Neural progenitor cell (in vitro differentiated cells): Measurements from ENCODE around the gene INTS15. TPM values are rescaled to one million over a fixed set of nuclear protein-coding genes. Genes with fewer than 3 reads are reported as not detected.

Source experiments
- DNase-seq: peaks from one replicate; pipeline ENCODE4 v3.0.0-alpha.2; 2016; ENCODE audit warnings: low spot score
- H2AFZ ChIP-seq: fragments of 200-600 bp; sonication (generic); replicated peaks from 2 replicates; pipeline ENCODE4 v1.6.1; 2016; ENCODE audit warnings: antibody characterized with exemption
- H3F3A ChIP-seq: fragments of 200-600 bp; sonication (generic); 2 replicates; pipeline ENCODE4 v1.6.1; 2016; ENCODE audit warnings: antibody characterized with exemption, low read depth
- H3K27ac ChIP-seq: fragments of 200-600 bp; sonication (generic); 2 replicates; pipeline ENCODE4 v1.5.1; 2016; ENCODE audit warnings: mild to moderate bottlenecking
- H3K27me3 ChIP-seq: fragments of 200-600 bp; sonication (generic); 2 replicates; pipeline ENCODE4 v1.6.1; 2016; ENCODE audit warnings: mild to moderate bottlenecking, moderate library complexity
- H3K36me3 ChIP-seq: fragments of 200-600 bp; sonication (generic); 2 replicates; pipeline ENCODE4 v1.5.1; 2016
- H3K4me1 ChIP-seq: fragments of 200-600 bp; sonication (generic); 2 replicates; pipeline ENCODE4 v1.6.1; 2016; ENCODE audit warnings: mixed run types
- H3K4me2 ChIP-seq: fragments of 200-600 bp; sonication (generic); 2 replicates; pipeline ENCODE4 v1.6.1; 2016
- H3K4me3 ChIP-seq: fragments of 200-600 bp; sonication (generic); 2 replicates; pipeline ENCODE4 v1.5.1; 2016
- H3K79me2 ChIP-seq: fragments of 200-600 bp; sonication (generic); 2 replicates; pipeline ENCODE4 v1.6.1; 2016; ENCODE audit warnings: low read depth
- H3K9ac ChIP-seq: fragments of 200-600 bp; sonication (generic); 2 replicates; pipeline ENCODE4 v1.6.1; 2016
- H3K9me3 ChIP-seq: fragments of 200-600 bp; sonication (generic); 2 replicates; pipeline ENCODE4 v1.5.1; 2016; ENCODE audit warnings: low read depth
- H4K20me1 ChIP-seq: fragments of 200-600 bp; sonication (generic); 2 replicates; pipeline ENCODE4 v1.6.1; 2016; ENCODE audit warnings: low read depth
- H3K27ac Mint-ChIP-seq: 3 replicates; pipeline ENCODE4 v1.8.0; 2021; ENCODE audit warnings: mixed read lengths
- H3K27me3 Mint-ChIP-seq: 2 replicates; pipeline ENCODE4 v1.8.0; 2022; ENCODE audit warnings: low read depth, mild to moderate bottlenecking, inconsistent platforms, moderate library complexity, mixed read lengths; ENCODE audit not compliant: insufficient read depth
- H3K36me3 Mint-ChIP-seq: 3 replicates; pipeline ENCODE4 v1.8.0; 2021; ENCODE audit warnings: mixed read lengths
- H3K4me1 Mint-ChIP-seq: 3 replicates; pipeline ENCODE4 v1.8.0; 2021; ENCODE audit warnings: mixed read lengths
- H3K4me3 Mint-ChIP-seq: 3 replicates; pipeline ENCODE4 v1.8.0; 2021; ENCODE audit warnings: mild to moderate bottlenecking, moderate library complexity, mixed read lengths
- H3K9me3 Mint-ChIP-seq: 3 replicates; pipeline ENCODE4 v1.8.0; 2020; ENCODE audit warnings: mixed read lengths
- EZH2 ChIP-seq: fragments of 200-600 bp; sonication (generic); IDR thresholded peaks from 2 replicates; pipeline ENCODE4 v1.6.1; 2017; ENCODE audit warnings: antibody characterized with exemption, mild to moderate bottlenecking, moderate library complexity
- EZH2phosphoT487 ChIP-seq: fragments of 200-600 bp; sonication (generic); IDR thresholded peaks from 2 replicates; pipeline ENCODE4 v1.6.1; 2017; ENCODE audit warnings: antibody characterized with exemption
- total RNA-seq: library from RNA; depleted of rRNA; stranded (reverse); fragments of >200 nt; gene quantifications from 2 replicates; pipeline ENCODE4 v1.2.3, GENCODE V29; 2015; ENCODE audit warnings: low replicate concordance
- TF ChIP-seq, protein P1 (sequence below): fragments of 200-600 bp; sonication (generic); IDR thresholded peaks from 2 replicates; pipeline ENCODE4 v1.5.1; 2017; ENCODE audit warnings: antibody characterized with exemption, mild to moderate bottlenecking

The INTS15 gene
- total RNA-seq, 1 donor from 2014 or later, result 13.7 TPM

DNA sequence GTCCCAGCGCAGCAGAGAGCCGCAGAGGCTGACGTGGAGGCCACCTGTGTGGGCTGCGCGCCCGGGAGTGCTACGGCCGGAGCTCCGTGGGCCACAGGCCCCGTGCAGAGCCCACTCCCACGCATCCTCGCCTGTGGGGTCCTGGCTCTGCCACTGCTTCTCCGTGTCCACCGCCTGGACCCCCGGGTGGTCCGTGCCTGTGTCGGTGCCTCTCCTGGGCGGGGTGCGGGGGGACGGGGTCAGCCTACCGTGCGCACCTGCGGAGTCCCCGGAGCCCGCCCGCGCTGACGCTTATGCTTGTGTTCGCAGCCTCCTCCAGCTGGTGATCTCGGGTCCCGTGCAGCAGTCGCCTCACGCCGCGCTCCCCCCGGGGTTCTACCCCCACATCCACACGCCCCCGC is 17.8 kb downstream of the INTS15 start:
- Histone ChIP-seq H3K79me2 (no peaks in the 10 kb centered on the region), H2AFZ (no peak overlapping the region), H3K4me1 (no peaks in the 10 kb centered on the region), H3K9ac (no peak overlapping the region), H3K36me3 (no peaks in the 10 kb centered on the region), H3K27ac (no peak overlapping the region), H3F3A (no peaks in the 10 kb centered on the region), H3K9me3 (no peaks in the 10 kb centered on the region), H3K4me2 (no peak overlapping the region), H3K27me3 (no peaks in the 10 kb centered on the region), H3K4me3 (no peak overlapping the region), H4K20me1 (no peaks in the 10 kb centered on the region)
- TF ChIP-seq EZH2, result no peak
- TF ChIP-seq, protein P1, sequence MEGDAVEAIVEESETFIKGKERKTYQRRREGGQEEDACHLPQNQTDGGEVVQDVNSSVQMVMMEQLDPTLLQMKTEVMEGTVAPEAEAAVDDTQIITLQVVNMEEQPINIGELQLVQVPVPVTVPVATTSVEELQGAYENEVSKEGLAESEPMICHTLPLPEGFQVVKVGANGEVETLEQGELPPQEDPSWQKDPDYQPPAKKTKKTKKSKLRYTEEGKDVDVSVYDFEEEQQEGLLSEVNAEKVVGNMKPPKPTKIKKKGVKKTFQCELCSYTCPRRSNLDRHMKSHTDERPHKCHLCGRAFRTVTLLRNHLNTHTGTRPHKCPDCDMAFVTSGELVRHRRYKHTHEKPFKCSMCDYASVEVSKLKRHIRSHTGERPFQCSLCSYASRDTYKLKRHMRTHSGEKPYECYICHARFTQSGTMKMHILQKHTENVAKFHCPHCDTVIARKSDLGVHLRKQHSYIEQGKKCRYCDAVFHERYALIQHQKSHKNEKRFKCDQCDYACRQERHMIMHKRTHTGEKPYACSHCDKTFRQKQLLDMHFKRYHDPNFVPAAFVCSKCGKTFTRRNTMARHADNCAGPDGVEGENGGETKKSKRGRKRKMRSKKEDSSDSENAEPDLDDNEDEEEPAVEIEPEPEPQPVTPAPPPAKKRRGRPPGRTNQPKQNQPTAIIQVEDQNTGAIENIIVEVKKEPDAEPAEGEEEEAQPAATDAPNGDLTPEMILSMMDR, result no peak
- TF ChIP-seq EZH2phosphoT487, result no peak
- no peak overlapping the region for H3K27ac Mint-ChIP-seq
- no peaks in the 10 kb centered on the region for H3K9me3 Mint-ChIP-seq
- peaks cover 5% of the 10 kb centered on the region for H3K36me3 Mint-ChIP-seq
- H3K4me3 Mint-ChIP-seq, result no peak overlapping the region
- DNase-seq, result no peak
- no peaks in the 10 kb centered on the region for H3K4me1 Mint-ChIP-seq
- peaks cover under 1% of the 10 kb centered on the region for H3K27me3 Mint-ChIP-seq

DNA sequence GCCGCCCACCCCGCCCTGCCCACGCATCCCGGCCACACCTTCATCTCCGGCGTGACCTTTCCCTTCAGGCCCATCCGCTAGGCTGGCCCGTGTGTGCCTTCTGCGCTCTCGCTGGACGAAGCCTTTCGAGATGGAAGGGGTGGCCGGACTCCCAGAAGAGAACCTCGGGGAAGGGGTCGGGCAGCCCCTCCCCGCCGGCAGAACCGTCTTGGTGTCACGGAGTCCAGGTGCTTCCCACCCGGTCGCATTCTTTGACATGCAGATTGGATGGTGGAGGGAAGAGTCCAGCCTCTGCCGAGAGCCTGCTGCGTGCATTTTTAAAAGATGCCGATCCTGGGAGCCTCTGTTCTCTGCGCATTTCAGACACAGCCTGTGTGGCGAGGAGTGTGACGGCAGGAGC is 18.3 kb downstream of the INTS15 start:
- H3K36me3 ChIP-seq, result no peaks in the 10 kb centered on the region
- TF ChIP-seq, protein P1, result no peak
- TF ChIP-seq EZH2phosphoT487, result no peak
- TF ChIP-seq EZH2, result no peak
- no peak overlapping the region for H3K4me3 Mint-ChIP-seq
- H3F3A ChIP-seq, result no peaks in the 10 kb centered on the region
- H3K27ac Mint-ChIP-seq, result no peak overlapping the region
- no peaks in the 10 kb centered on the region for H4K20me1 ChIP-seq
- no peaks in the 10 kb centered on the region for H3K4me1 ChIP-seq
- H3K4me3 ChIP-seq, result no peak overlapping the region
- no peak overlapping the region for H3K27ac ChIP-seq
- H3K9me3 Mint-ChIP-seq, result no peaks in the 10 kb centered on the region
- DNase-seq, result no peak
- peaks cover 5% of the 10 kb centered on the region for H3K36me3 Mint-ChIP-seq
- H3K9ac ChIP-seq, result no peak overlapping the region
- H3K4me2 ChIP-seq, result no peak overlapping the region
- no peaks in the 10 kb centered on the region for H3K4me1 Mint-ChIP-seq
- no peaks in the 10 kb centered on the region for H3K9me3 ChIP-seq
- H2AFZ ChIP-seq, result no peak overlapping the region
- no peaks in the 10 kb centered on the region for H3K79me2 ChIP-seq
- H3K27me3 ChIP-seq, result no peaks in the 10 kb centered on the region
- H3K27me3 Mint-ChIP-seq, result peaks cover 4% of the 10 kb centered on the region

DNA sequence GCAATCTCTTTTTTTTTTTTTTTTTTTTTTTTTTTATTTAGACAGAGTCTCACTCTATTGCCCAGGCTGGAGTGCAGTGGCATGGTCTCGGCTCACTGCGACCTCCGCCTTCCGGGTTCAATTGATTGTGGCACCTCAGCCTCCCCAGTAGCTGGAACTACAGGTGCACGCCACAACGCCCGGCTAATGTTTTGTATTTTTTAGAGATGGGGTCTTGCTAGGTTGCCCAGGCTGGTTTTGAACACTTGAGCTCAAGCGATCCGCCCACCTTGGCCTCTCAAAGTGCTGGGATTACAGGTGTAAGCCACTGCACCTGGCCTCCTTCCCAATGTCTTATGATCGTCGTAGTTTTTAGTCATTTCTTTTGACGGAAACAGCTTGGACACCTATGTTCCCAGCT is 19.0 kb downstream of the INTS15 start:
- TF ChIP-seq EZH2phosphoT487, result no peak
- TF ChIP-seq, protein P1, result no peak
- no peak for TF ChIP-seq EZH2
- Mint-ChIP-seq H3K9me3 (no peaks in the 10 kb centered on the region), H3K4me1 (no peaks in the 10 kb centered on the region), H3K36me3 (peaks cover 5% of the 10 kb centered on the region), H3K27ac (no peak overlapping the region), H3K4me3 (no peak overlapping the region), H3K27me3 (peaks cover 8% of the 10 kb centered on the region)
- Histone ChIP-seq H3K4me2 (no peak overlapping the region), H3K4me3 (no peak overlapping the region), H3K36me3 (no peaks in the 10 kb centered on the region), H3K27me3 (no peaks in the 10 kb centered on the region), H3F3A (peaks cover 4% of the 10 kb centered on the region), H4K20me1 (no peaks in the 10 kb centered on the region), H3K4me1 (no peaks in the 10 kb centered on the region), H2AFZ (no peak overlapping the region), H3K9me3 (no peaks in the 10 kb centered on the region), H3K27ac (no peak overlapping the region), H3K9ac (no peak overlapping the region), H3K79me2 (no peaks in the 10 kb centered on the region)
- DNase-seq, result no peak

DNA sequence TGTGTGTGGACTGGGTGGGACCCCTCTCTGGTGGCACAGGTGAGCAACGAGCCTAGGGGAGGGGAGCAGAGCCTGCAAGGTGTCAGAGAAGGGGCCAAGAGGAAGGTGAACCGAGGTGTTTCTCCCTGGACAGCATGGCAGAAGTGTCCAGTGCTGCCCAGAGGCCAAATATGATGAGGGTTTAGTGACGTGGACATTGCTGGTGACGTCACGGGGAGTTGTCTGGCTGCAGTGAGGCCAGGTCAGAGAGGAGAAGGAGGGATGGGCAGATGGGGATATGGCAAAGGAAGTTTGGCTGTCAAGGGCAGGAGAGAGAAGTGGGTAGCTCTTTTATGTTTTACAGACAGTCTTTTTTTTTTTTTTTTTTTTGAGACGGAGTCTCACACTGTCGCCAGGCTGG is 23.0 kb downstream of the INTS15 start:
- no peak for TF ChIP-seq EZH2
- TF ChIP-seq, protein P1, result no peak
- TF ChIP-seq EZH2phosphoT487, result no peak
- H3K27me3 Mint-ChIP-seq, result peaks cover 9% of the 10 kb centered on the region
- H3K4me2 ChIP-seq, result no peak overlapping the region
- no peaks in the 10 kb centered on the region for H3K27me3 ChIP-seq
- H3K9ac ChIP-seq, result no peak overlapping the region
- H3K4me1 ChIP-seq, result peaks cover 8% of the 10 kb centered on the region
- no peaks in the 10 kb centered on the region for H3K9me3 ChIP-seq
- no peak for DNase-seq
- no peak overlapping the region for H2AFZ ChIP-seq
- H3K4me1 Mint-ChIP-seq, result peaks cover 9% of the 10 kb centered on the region
- no peak overlapping the region for H3K4me3 Mint-ChIP-seq
- H3F3A ChIP-seq, result peaks cover 19% of the 10 kb centered on the region
- peaks cover 4% of the 10 kb centered on the region for H3K36me3 Mint-ChIP-seq
- H3K4me3 ChIP-seq, result no peak overlapping the region
- no peaks in the 10 kb centered on the region for H3K79me2 ChIP-seq
- no peak overlapping the region for H3K27ac Mint-ChIP-seq
- no peak overlapping the region for H3K27ac ChIP-seq
- H3K36me3 ChIP-seq, result no peaks in the 10 kb centered on the region
- H4K20me1 ChIP-seq, result no peaks in the 10 kb centered on the region
- no peaks in the 10 kb centered on the region for H3K9me3 Mint-ChIP-seq
